ENCODE results near the gene CHCHD10.

CHCHD10 gene

DNA sequence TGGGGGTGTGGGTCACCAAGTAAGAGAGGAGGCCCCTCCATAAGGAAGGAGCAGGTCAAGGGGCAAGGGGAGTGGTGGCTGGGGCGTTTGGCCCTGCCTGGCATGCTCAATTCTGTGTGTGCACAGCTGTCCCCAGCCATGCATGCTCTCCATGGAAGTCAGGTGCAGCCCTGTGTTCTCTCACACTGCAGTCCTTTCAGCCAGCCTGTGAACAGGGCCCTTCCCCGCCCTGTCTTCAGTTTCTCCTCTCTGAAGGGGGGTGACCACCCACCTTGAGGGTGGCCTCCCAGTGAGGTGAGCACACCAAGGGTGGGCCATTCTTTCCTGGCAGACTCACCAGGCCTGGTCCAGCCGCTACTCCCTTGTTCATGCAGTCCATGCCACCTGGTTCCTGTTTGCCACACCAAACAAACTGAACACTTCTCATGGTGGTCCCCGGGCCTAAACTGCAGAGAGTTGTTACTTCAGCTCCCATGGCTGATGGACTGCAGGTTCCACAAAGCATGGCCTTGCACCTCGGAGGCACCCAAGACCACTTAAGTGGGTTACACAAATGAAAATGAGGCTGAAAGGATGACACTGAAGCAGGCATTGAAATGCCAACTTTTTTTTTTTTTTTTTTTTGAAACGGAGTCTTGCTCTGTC lies 1.7 kb upstream of the CHCHD10 start:
- DNase-seq, result no peak

DNA sequence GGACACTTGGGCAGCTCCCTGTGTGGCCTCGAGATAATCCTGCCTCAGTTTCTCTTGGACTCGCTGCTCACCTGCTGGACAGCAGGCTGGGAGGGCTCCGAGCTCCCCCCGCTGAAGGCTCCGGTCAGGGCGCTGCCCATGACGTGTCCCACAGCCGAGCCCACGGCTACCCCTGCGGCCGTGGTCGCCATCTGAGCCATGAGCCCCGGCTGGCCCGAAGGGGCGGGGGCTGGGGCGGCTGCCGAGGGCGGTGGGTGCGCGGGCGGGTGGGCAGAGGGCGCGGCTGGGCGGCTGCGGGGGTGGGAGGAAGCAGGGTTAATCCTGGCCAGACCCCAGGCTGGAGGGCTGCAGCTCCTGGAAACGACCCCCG lies 484 bp downstream of the CHCHD10 start:
- no peak for DNase-seq

DNA sequence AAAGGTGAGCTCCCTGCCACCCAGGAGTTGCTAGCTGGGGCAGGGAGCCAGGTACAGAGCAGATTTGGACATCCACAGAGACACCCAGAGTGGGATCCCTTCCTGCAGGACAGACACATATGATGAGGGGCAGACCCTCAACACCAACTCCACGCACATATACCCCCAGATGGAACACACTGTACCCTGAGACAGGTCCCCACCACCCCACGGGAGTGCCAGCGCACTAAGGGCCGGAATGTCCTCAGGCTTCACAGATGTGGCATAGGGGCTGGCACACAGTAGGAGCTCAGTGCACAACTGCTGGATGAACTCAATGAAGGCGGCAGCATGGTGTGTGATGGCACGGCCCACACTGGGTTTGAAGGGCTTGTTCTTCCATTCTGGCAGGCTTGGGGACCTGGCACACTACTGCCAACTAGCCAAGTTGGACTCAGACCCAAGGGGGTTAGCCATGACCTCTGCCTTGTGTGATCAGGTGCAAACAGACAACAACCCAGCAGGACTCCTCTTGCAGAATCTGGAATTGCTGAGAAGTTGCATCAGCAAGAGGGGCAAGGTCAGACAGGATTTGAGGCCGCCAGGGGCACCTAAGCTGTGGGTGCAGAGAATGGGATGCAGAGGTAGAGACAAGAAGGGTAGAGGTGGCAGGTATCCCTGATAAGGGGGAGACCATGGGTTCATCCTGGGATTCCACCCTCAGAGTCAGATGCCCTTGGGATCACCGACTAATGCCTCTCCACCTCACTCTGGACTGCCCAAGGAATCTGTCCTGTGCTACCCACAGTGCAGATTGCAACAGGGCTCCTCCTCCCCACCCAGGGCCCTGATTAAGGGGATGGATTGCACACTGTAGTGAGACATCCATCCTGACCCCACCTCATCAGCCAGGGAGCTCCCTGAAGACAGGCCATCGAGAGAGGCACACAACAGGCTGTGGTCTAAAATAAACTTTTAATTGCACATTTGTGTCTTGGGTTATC lies 2.6 kb downstream of the CHCHD10 start:
- DNase-seq, result no peak

GRCh38 chr22:23763954-23764353 lies 3.8 kb downstream of the CHCHD10 start:
- no peak for DNase-seq

DNA sequence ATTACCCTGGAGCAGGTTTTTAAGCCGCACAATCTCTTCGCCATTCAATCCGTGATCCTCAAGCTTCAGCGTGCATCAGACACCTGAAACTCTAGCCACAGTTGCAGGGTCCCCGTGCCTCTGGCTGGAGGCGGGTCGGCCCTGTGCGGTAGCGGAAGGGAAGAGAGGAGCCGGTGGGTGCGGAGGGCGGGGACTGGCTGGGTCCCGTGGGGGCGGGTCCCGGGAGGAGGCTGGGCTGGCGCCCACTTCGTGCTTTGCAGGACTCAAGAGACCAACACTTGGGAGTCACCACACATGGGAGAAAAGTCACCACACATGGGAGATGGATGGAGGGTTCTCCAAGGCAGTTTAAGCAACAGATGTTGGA lies 4.2 kb downstream of the CHCHD10 start:
- no peak for DNase-seq

DNA sequence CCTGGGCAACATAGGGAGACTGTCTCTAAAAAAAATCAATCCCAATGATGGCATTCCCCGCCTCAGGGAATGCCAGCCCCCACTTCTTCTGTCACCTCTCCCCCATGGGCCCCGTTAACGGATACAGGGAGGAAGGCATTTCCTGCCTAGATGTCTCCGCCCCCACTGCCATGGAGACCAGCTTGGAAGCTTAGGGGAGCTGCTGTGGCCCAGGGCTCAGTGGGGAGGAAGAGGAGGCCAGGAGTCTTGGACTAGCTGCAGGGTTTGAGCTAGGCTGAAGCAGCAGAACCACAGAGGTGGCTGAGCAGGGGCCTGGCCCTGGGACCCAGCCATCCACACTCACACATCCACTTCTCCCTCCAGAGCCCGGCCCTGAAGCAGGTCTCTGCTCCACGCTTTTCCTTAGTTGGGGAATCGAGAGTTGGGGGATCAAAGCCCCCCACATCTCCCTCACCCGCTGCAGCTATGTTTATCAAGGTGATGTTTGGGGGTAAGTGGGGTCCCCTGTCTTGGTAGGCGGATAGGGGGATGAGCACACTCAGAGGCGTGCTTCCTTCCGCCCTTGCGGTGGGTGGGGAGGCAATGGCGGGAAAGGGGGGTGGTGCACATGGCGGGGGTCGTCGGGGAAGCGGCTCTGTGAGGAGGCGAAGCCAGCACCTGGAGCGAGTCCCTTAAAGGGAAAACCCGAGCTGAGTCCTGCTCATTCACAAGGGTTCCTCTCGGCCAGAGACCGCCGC lies 4.8 kb downstream of the CHCHD10 start, which contains the start of gene C22orf15:
C22orf15 (plus strand) TSS at position 149 of the 737 bp plus-strand sequence; CDS start at position 466, 317 bp downstream.
- DNase-seq, result no peak

DNA sequence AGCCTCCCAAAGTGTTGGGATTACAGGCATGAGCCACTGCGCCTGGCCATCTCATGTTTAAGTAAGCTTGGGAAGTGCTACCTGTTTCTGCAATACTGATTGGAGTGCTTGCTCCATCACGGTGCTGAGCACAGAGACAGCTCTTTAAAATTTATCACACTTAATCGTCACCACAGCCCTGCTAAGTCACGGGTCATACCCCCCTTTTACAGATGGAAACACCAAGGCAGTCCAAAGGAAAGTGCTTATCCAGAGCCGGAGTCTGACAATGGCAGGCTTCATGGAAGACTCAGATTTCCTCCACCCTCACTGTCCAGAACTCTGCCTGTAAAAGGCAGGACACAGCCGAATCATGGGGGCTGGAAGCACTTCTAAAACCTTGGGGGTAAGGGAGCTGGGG lies 7.7 kb downstream of the CHCHD10 start:
- DNase-seq, result no peak

DNA sequence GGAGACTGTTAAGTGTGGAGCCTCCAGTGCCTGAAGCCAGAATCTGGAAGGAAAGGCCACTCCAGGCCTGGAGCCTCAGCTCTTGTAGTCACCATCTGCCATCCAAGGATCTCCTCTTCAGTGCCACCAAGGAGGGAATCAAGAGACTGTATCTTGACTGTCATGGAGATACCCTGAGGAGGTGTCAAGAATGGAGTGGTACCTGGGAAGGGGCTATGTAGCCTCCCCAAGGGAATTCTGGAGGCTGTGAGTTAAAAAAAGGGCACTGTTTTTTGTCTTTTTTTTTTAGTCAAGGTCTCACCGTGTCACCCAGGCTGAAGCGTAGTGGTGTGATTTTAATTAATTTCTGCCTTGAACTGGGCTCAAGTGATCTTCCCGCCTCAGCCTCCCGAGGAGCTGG lies 8.2 kb downstream of the CHCHD10 start:
- no peak for DNase-seq

DNA sequence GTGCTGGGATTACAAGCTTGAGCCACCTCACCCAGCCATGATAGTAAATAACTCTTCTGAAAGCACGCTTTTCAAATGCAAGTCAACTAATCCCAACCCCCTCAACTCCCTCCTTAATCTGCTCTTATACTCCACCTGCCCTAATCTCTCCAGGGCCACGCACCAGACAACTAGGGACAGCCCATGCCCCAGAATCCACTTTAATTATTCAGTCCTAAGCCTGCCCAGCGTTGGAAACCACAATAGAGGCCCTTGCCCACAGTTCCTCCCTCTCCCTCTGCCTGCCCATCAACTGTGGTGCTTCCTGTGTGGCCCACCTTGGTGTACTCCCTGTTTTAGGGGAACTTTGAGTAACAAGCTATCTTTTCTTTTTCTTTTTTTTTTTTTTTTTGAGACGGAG lies 10.9 kb downstream of the CHCHD10 start:
- DNase-seq, result no peak

GRCh38 chr22:23755711-23756110 lies 12.1 kb downstream of the CHCHD10 start:
- no peak for DNase-seq

DNA sequence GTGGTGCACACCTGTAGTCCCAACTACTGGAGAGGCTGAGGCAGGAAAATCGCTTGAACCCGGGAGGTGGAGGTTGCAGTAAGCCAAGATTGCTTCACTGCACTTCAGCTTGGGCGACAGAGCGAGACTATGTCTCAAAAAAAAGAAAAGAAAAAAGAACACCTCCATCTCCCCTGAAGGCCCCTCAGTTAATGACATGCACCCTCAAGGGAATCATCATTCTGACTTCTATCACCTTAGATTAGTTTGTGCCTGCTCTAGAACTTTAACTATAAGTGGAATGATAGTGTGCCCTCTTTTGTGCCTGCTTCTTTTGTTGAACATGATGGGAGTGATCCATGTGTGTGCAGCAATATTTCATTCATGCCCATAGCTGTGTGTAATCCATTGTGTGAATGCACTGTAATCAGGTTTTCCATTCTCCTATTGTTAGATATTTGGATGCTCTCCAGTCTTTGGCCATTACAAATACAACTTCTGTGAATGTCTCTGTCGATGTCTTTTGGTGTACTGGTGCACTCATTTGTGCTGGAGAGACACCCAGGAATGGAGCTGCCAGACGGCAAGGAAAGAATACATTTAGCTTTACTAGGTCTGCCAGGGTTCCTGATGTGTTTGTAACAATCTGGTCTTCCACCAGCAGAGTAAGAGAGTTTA lies 12.7 kb downstream of the CHCHD10 start:
- DNase-seq, result no peak

GRCh38 chr22:23754220-23754919 lies 13.4 kb downstream of the CHCHD10 start, which contains the start of gene VPREB3:
VPREB3 (minus strand) TSS chr22:23754425; CDS start chr22:23754363, 62 bp downstream.
- DNase-seq, result no peak

DNA sequence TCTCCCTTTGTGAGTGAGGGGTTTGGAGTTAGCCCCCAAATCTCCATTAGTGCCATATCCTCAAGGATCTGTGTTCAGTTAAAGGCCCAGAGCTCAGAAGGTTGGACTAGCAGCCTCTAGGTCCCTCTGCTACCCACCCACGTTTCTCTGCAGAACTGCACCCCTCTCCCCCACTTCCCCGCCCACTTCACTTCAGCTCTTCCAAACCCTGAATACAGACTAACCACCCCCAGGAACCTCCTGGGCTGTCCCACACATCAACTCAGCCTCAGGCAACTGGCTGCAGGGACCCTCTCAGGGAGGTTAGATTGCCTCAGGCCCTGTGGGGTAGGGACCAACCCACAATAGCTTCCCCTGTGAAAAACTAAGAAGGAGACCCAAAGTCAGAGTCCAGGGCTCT lies 14.4 kb downstream of the CHCHD10 start:
- no peak for DNase-seq

- DNase-seq, result no peak
Measured at GRCh38 chr22:23752750-23753149, 15.0 kb downstream of the CHCHD10 start.

- DNase-seq, result no peak
Measured at GRCh38 chr22:23752090-23752691, 15.6 kb downstream of the CHCHD10 start.

DNA sequence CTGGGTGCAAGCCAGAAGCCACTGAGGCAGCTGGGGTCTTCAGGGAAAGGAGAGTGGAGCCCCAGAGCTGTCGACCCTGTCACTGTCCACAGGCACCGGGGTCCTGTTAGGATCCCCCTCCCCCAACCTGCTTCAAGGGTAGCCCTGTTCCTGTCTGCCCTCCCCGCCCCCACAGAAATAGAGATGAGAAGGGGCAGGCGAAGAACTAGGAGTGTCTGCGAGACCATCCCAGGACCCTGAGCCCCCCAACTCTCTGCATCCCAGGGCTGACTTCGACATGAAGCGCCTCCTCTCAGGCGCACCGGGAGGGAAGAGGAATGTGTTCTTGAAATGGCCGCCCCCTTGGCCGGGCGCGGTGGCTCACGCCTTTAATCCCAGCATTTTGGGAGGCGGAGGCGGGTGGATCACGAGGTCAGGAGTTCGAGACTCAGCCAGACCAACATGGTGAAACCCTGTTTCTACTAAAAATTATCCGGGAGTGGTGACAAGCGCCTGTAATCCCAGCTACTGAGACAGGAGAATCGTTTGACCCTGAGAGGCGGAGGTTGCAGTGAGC lies 16.3 kb downstream of the CHCHD10 start:
- no peak for DNase-seq

DNA sequence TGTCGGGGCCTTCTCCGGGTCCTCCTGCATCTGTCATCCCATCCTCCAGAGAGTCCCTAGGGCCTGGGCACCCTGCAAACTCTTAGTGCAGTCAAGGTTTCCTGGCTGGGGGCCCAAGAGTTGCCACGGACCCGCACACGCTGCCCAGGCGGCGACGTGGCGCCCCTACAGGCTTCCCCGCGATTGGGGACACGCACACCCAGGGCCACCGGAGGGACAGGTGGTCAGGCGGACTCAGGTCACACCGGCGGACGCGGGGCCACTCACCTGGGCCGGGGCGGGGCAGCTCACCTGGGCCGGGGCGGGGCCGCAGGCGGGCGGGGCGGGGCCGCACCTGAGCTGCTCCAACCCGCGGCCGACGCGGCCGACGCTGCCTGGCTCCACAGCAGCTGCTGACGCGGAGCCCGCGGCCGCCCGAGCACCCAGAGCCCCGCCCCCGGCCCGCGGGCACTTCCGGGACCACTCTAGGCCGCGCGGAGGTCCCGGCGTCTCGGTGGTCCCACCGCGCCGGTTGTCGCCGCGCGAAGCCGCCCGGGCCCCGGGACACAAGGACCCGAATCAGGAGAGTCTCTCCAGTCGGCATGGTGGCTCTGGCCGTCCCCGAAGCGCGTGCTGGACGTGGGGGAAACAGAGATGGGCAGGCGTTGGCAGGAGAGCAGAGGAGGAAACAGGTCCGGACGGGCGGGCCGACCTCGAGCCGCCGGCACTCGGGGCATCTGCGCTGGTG lies 16.9 kb downstream of the CHCHD10 start, which contains the start of gene ZNF70:
ZNF70 (minus strand) TSS at position 399 of the 727 bp plus-strand sequence. CDS start 5,972 bp downstream, outside the sequence.
- peak; percentile 38 to 83 for DNase-seq

GRCh38 chr22:23750367-23750713 lies 17.4 kb downstream of the CHCHD10 start:
- DNase-seq, result no peak

GRCh38 chr22:23749841-23750301 lies 17.9 kb downstream of the CHCHD10 start:
- no peak for DNase-seq

- no peak for DNase-seq
Measured at GRCh38 chr22:23745791-23746190, 22.0 kb downstream of the CHCHD10 start.

All from NCI-H187 (cell line).